RKO (cell line): ENCODE measurements around the gene AQP5.

ENCODE experiments used
- DNase-seq: peaks from one replicate; pipeline ENCODE4 v3.0.0-alpha.2; 2016; ENCODE audit warnings: low spot score

AQP5 gene

GRCh38 chr12:49950273-49951251 lies 11.1 kb upstream of the AQP5 start, which contains the start of gene AQP2:
Gene AQP2, plus strand, starts transcription at chr12:49950737. Its CDS starts 94 bp downstream, at chr12:49950831.
- no peak for DNase-seq

GRCh38 chr12:49951411-49952240 lies 10.0 kb upstream of the AQP5 start:
- DNase-seq = no peak

- no peak for DNase-seq
Measured at GRCh38 chr12:49952391-49953055, 9.1 kb upstream of the AQP5 start.

- DNase-seq = no peak
Measured at GRCh38 chr12:49953151-49953550, 8.5 kb upstream of the AQP5 start.

- no peak for DNase-seq
Measured at GRCh38 chr12:49953961-49954846, 7.5 kb upstream of the AQP5 start.

- peak; percentile 16 for DNase-seq
Measured at GRCh38 chr12:49954863-49955830, 6.5 kb upstream of the AQP5 start.

GRCh38 chr12:49955899-49956662 lies 5.6 kb upstream of the AQP5 start:
- no peak for DNase-seq

- DNase-seq = no peak
Measured at GRCh38 chr12:49956663-49957569, 4.8 kb upstream of the AQP5 start.

GRCh38 chr12:49957570-49957967 lies 4.1 kb upstream of the AQP5 start:
- no peak for DNase-seq

GRCh38 chr12:49959685-49960473 lies 1.8 kb upstream of the AQP5 start:
- DNase-seq = no peak

- DNase-seq = no peak
Measured at GRCh38 chr12:49960474-49961110, 1.1 kb upstream of the AQP5 start.

GRCh38 chr12:49961993-49962764 lies 507 bp downstream of the AQP5 start:
- DNase-seq = no peak

- DNase-seq = no peak
Measured at GRCh38 chr12:49962861-49963765, 1.4 kb downstream of the AQP5 start.

GRCh38 chr12:49963976-49964815 lies 2.5 kb downstream of the AQP5 start:
- DNase-seq = no peak
